GM10248 (cell line): ENCODE measurements around the gene DERL3.

ENCODE experiments used
- CTCF ChIA-PET: fragments of 300-600 bp; sonication (Branson Sonifier 250); formaldehyde crosslinking; extraction: SDS; loops from one replicate; lab custom pipeline; 2021; ENCODE audit warnings: antibody characterized with exemption; lab: Yijun Ruan, JAX
- POLR2A ChIA-PET: fragments of 350-650 bp; sonication (Branson Sonifier 250); formaldehyde crosslinking; extraction: SDS; loops from one replicate; lab custom pipeline; 2020; ENCODE audit warnings: antibody characterized with exemption; lab: Yijun Ruan, JAX
- DNase-seq: peaks from one replicate; pipeline ENCODE4 v3.0.0; 2012; ENCODE audit errors: extremely low spot score
- CTCF ChIP-seq: IDR thresholded peaks from 2 replicates; pipeline ENCODE4 v1.5.1; 2012; ENCODE audit warnings: mild to moderate bottlenecking, low read depth; ENCODE audit errors: extremely low read depth, missing control alignments, control extremely low read depth

Gene DERL3

GRCh38 chr22:23858484-23858815, 19.6 kb upstream of the DERL3 start:
- no peak for TF ChIP-seq CTCF
- ChIA-PET CTCF (interaction anchor here (0.8 to 6.2 kb wide), 11 partner anchors 8 to 316 kb away, joined by 3 to 65 read pairs (median 4); partner anchors contain the start of gene MIF), POLR2A (interaction anchor here (1.0 kb wide), 1 partner anchor 12 kb away, joined by 3 read pairs; no protein-coding TSS in a partner anchor)
- DNase-seq: no peak

GRCh38 chr22:23857606-23858483, 19.0 kb upstream of the DERL3 start, which contains the start of gene SLC2A11:
Gene SLC2A11 (plus strand): TSS chr22:23857875. CDS start chr22:23858000, 125 bp downstream.
- peak; percentile 17 for TF ChIP-seq CTCF
- DNase-seq: peak; percentile 98
- ChIA-PET CTCF (interaction anchor here (0.6 to 6.2 kb wide), 14 partner anchors 8 to 266 kb away, joined by 3 to 65 read pairs (median 4); partner anchors contain the start of gene MIF), POLR2A (interaction anchor here (0.6 to 1.0 kb wide), 11 partner anchors 12 to 533 kb away, joined by 3 to 7 read pairs (median 3); partner anchors contain the start of gene MIF)

- POLR2A ChIA-PET: interaction anchor here (0.6 to 1.0 kb wide), 11 partner anchors 11 to 534 kb away, joined by 3 to 7 read pairs (median 3); partner anchors contain the start of gene MIF
- no peak for TF ChIP-seq CTCF
- peak; percentile 71 for DNase-seq
- CTCF ChIA-PET: interaction anchor here (0.6 to 6.2 kb wide), 15 partner anchors 7 to 265 kb away, joined by 3 to 65 read pairs (median 4); partner anchors contain the start of gene MIF
Observed at GRCh38 chr22:23856721-23857605, 18.2 kb upstream of the DERL3 start.

- ChIA-PET POLR2A (no interaction called here), CTCF (interaction anchor here (0.6 to 4.4 kb wide), 46 partner anchors 10 to 309 kb away, joined by 3 to 71 read pairs (median 4); partner anchors contain the start of genes CHCHD10, DERL3, DRICH1 and MIF)
- no peak for TF ChIP-seq CTCF
- DNase-seq: no peak
Observed at GRCh38 chr22:23850136-23850611, 11.4 kb upstream of the DERL3 start.

- TF ChIP-seq CTCF: peak; percentile 83
- DNase-seq: peak; percentile 89
- ChIA-PET POLR2A (no interaction called here), CTCF (interaction anchor here (0.6 to 4.4 kb wide), 47 partner anchors 11 to 308 kb away, joined by 3 to 71 read pairs (median 4); partner anchors contain the start of genes CHCHD10, DERL3, DRICH1 and MIF)
Observed at GRCh38 chr22:23849009-23850006, 10.5 kb upstream of the DERL3 start.
